Loucy (cell line): ENCODE measurements around the gene MT1H.

Experiments
- H2AFZ ChIP-seq: fragments of 200-600 bp; sonication (generic); 2 replicates; pipeline ENCODE4 v1.6.0; 2016; ENCODE audit warnings: antibody characterized with exemption, mild to moderate bottlenecking, low read length, moderate library complexity
- H3F3A ChIP-seq: fragments of 200-600 bp; 2 replicates; pipeline ENCODE4 v1.6.0; 2016; ENCODE audit warnings: antibody characterized with exemption, low read depth, mild to moderate bottlenecking
- H3K27me3 ChIP-seq: fragments of 200-600 bp; sonication (generic); 2 replicates; pipeline ENCODE4 v1.6.1; 2014; ENCODE audit warnings: low read length, mild to moderate bottlenecking; ENCODE audit not compliant: insufficient read depth, poor library complexity, severe bottlenecking
- H3K36me3 ChIP-seq: fragments of 200-600 bp; sonication (generic); 2 replicates; pipeline ENCODE4 v1.6.1; 2016; ENCODE audit warnings: low read length; ENCODE audit not compliant: insufficient read depth
- H3K4me1 ChIP-seq: fragments of 200-600 bp; sonication (generic); 2 replicates; pipeline ENCODE4 v1.5.1; 2014; ENCODE audit warnings: low read length, mild to moderate bottlenecking; ENCODE audit not compliant: insufficient read depth, poor library complexity, severe bottlenecking
- H3K4me2 ChIP-seq: fragments of 200-600 bp; sonication (generic); 2 replicates; pipeline ENCODE4 v1.6.0; 2014; ENCODE audit warnings: antibody characterized with exemption, low read length, low read depth, mild to moderate bottlenecking; ENCODE audit not compliant: poor library complexity, severe bottlenecking
- H3K4me3 ChIP-seq: fragments of 200-600 bp; sonication (generic); 2 replicates; pipeline ENCODE4 v1.5.1; 2014; ENCODE audit warnings: low read length, mild to moderate bottlenecking, mixed read lengths; ENCODE audit not compliant: poor library complexity, severe bottlenecking
- H3K79me2 ChIP-seq: fragments of 200-600 bp; sonication (generic); 2 replicates; pipeline ENCODE4 v1.6.1; 2014; ENCODE audit warnings: low read length; ENCODE audit not compliant: insufficient read depth
- H3K9ac ChIP-seq: fragments of 200-600 bp; sonication (generic); 2 replicates; pipeline ENCODE4 v1.6.0; 2014; ENCODE audit warnings: mild to moderate bottlenecking, low read depth, low read length, moderate library complexity; ENCODE audit not compliant: poor library complexity, severe bottlenecking
- H3K9me2 ChIP-seq: fragments of 200-600 bp; sonication (generic); replicated peaks from 2 replicates; pipeline ENCODE4 v1.6.1; 2016; ENCODE audit warnings: low read depth, low read length, mixed read lengths
- H3K9me3 ChIP-seq: fragments of 200-600 bp; sonication (generic); 2 replicates; pipeline ENCODE4 v1.6.1; 2014; ENCODE audit warnings: mild to moderate bottlenecking, antibody characterized with exemption, low read length, low read depth; ENCODE audit not compliant: insufficient read depth
- H4K20me1 ChIP-seq: fragments of 200-600 bp; sonication (generic); 2 replicates; pipeline ENCODE4 v1.6.0; 2014; ENCODE audit warnings: antibody characterized with exemption, low read length, mild to moderate bottlenecking; ENCODE audit not compliant: insufficient read depth, poor library complexity, severe bottlenecking
- CTCF ChIP-seq: fragments of 200-600 bp; sonication (generic); conservative IDR thresholded peaks from 2 replicates; pipeline ENCODE4 v1.5.1; 2014; ENCODE audit warnings: mild to moderate bottlenecking, antibody characterized with exemption, low read length
- EZH2phosphoT487 ChIP-seq: fragments of 200-600 bp; IDR thresholded peaks from 2 replicates; pipeline ENCODE4 v1.6.1; 2018; ENCODE audit warnings: antibody characterized with exemption, mild to moderate bottlenecking, moderate library complexity, borderline replicate concordance

MT1H gene

DNA sequence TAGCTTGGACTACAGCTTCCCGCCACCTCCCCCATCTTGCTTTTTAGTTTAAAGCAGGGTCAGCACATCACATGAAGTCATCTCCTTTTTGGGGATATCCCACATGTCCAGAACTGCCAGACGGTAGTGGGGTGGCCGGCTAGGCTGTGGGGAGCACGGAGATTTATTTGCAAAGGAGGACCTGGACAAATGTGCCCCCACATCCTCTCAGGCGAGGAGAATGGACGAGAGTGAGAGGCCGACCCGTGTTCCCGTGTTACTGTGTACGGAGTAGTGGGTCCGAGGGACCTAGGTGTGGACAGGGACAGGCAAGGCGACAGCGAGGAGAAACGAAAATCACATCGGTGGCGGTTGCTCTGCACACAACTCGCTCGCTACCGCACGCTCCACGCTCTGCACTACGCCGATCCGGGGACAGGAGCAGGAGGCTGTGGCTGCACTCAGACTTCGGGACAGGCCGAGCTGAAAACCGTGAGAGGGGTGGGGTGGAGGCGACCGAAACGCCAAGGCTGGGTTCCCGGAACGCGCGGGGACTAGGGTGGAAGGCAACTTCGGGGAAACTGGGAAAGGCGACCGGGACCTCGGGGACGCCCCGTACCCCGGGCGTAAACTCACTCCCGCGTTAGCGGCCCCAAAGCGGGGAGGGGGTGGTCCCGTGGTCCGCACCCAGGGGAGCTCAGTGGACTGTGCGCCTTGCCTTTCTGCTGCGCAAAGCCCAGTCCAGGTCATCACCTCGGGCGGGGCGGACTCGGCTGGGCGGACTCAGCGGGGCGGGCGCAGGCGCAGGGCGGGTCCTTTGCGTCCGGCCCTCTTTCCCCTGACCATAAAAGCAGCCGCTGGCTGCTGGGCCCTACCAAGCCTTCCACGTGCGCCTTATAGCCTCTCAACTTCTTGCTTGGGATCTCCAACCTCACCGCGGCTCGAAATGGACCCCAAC, 31.5 kb upstream of the MT1H start, which contains the start of gene MT1A:
Gene MT1A, plus strand, starts transcription at position 853 of the 937 bp plus-strand sequence. Its CDS starts 73 bp downstream, at position 926.
- H3K9ac ChIP-seq = no peak within 1 kb of the TSS

DNA sequence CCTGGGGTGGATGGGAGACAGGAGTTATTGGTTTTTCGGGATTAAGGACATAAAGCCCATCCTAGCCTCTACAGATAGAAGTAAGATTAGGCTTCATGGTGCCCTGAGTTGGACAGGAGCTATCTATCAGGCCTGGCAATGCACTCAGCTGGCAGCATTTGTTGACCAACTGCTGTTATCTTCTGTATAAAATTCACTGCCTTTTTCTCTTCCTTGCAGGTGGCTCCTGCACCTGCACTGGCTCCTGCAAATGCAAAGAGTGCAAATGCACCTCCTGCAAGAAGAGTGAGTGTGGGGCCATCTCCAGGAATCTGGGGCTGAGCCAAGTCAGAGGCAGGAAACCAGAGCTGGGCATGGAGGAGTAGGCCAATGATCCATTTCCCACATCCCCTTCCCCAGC, 30.6 kb upstream of the MT1H start:
- no peak overlapping the region for H3K4me2 ChIP-seq
- H2AFZ ChIP-seq = no peak overlapping the region
- H3K79me2 ChIP-seq = no peaks in the 10 kb centered on the region
- H3F3A ChIP-seq = no peaks in the 10 kb centered on the region
- H3K9ac ChIP-seq = no peak overlapping the region
- no peaks in the 10 kb centered on the region for H3K4me1 ChIP-seq
- H3K4me3 ChIP-seq = no peak overlapping the region
- H4K20me1 ChIP-seq = no peaks in the 10 kb centered on the region
- H3K9me2 ChIP-seq = no peaks in the 10 kb centered on the region
- H3K9me3 ChIP-seq = no peaks in the 10 kb centered on the region
- no peaks in the 10 kb centered on the region for H3K36me3 ChIP-seq
- H3K27me3 ChIP-seq = no peaks in the 10 kb centered on the region
- no peak for TF ChIP-seq EZH2phosphoT487
- no peak for TF ChIP-seq CTCF

More for the DNA sequence above, 31.5 kb upstream of the MT1H start, which contains the start of gene MT1A:
- no peak within 1 kb of the TSS for H2AFZ ChIP-seq
- no peaks in the 10 kb centered on the region for H3K9me2 ChIP-seq
- no peaks in the 10 kb centered on the region for H3K27me3 ChIP-seq
- no peaks in the 10 kb centered on the region for H3K4me1 ChIP-seq
- H4K20me1 ChIP-seq = no peaks in the 10 kb centered on the region
- H3K36me3 ChIP-seq = no peaks in the 10 kb centered on the region
- H3F3A ChIP-seq = no peaks in the 10 kb centered on the region
- H3K9me3 ChIP-seq = no peaks in the 10 kb centered on the region
- no peak within 1 kb of the TSS for H3K4me2 ChIP-seq
- no peak for TF ChIP-seq CTCF
- TF ChIP-seq EZH2phosphoT487 = no peak
- H3K79me2 ChIP-seq = no peaks in the 10 kb centered on the region
- H3K4me3 ChIP-seq = no peak within 1 kb of the TSS

- Histone ChIP-seq H3K36me3 (no peaks in the 10 kb centered on the region), H2AFZ (no peak overlapping the region), H3K9ac (no peak overlapping the region), H3K9me2 (no peaks in the 10 kb centered on the region), H4K20me1 (no peaks in the 10 kb centered on the region), H3K27me3 (no peaks in the 10 kb centered on the region), H3K4me3 (no peak overlapping the region), H3F3A (no peaks in the 10 kb centered on the region), H3K79me2 (no peaks in the 10 kb centered on the region), H3K9me3 (no peaks in the 10 kb centered on the region), H3K4me1 (no peaks in the 10 kb centered on the region), H3K4me2 (no peak overlapping the region)
- TF ChIP-seq EZH2phosphoT487 = no peak
- TF ChIP-seq CTCF = no peak
These were observed 29.5 kb upstream of the MT1H start for GRCh38 chr16:56640076-56640475.
